Muscle of arm (tissue), 12 donors: ENCODE measurements around the gene PTPRG. TPM values are rescaled to one million over a fixed set of nuclear protein-coding genes. Genes with fewer than 3 reads are reported as not detected.

Experiments used
- DNase-seq: peaks from one replicate; pipeline ENCODE4 v3.0.0-alpha.2; 2013
- polyA plus RNA-seq, 12 donors: library from polyadenylated mRNA; unstranded; fragments of 120-200 nt; gene quantifications; one replicate each; pipeline ENCODE4 v1.2.1, GENCODE V29; 2013; ENCODE audit not compliant: insufficient read length in 12 of 12

The PTPRG gene
- polyA plus RNA-seq, 12 donors, result 22.6 to 37.0 (median 31.4) TPM; not detected in 1

- no peak for DNase-seq
Observed at GRCh38 chr3:61719278-61719977, 158.1 kb downstream of the PTPRG start.

GRCh38 chr3:61723038-61723437 lies 161.7 kb downstream of the PTPRG start:
- DNase-seq, result no peak

DNA sequence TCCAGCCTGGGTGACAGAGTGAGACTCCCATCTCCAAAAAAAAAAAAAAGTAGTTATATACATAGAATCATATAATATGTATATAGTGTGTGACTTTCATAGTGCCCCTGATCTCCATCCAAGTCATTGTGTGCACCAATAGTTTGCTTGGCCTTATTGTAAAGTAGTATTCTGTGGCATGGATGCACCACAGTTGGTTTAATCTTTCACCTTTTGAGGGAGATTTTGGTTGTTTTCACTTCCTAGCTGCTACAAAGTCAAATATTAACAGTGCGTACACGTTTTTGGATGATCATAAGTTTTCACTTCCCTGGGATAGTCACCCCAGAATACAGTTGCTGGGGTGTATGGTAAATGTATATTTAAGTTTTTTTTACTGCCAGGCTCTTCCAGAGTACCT lies 162.8 kb downstream of the PTPRG start:
- no peak for DNase-seq

- DNase-seq, result no peak
Observed at GRCh38 chr3:61724801-61725200, 163.4 kb downstream of the PTPRG start.

GRCh38 chr3:61725851-61726333 lies 164.5 kb downstream of the PTPRG start:
- DNase-seq, result no peak

DNA sequence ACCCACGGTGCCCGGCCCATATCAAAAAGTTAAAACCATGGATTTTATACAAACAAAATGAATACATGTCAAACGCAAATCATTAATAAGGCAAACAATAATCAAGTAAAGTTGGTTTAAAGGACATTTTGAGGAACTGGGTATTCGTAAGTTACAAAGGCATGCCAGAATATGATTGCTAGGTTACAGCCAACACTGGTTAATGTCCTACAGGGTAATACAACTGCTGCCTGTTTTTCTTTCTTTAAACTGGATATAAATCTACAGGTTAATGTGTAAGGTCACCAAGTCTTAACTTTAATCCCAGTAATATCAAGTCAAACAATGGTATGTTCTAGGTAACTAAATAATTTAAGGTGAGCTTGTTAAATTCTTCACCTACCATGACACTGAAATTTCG lies 166.1 kb downstream of the PTPRG start:
- DNase-seq, result no peak

- no peak for DNase-seq
Observed at GRCh38 chr3:61729038-61729634, 167.8 kb downstream of the PTPRG start.

DNA sequence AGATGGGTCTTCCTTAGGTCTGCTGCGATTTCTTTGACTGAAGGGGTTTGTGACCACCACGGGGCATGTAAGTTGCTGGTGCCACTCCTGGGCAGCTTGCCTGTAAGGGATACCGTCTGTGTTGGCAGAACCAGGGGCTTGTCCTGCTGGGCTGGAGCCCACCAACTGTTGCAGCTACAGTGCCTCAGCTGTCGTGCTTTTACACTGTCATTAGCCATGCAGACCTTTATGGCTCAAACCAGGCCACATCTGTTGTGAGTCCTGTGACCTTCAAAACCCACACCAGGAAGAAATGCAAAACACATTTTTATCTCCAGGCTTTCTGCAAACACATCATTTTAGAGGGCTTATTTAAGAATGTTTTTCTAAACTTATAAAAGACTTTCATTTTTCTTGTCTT lies 168.7 kb downstream of the PTPRG start:
- no peak for DNase-seq

- no peak for DNase-seq
Observed at GRCh38 chr3:61730577-61731231, 169.3 kb downstream of the PTPRG start.

- DNase-seq, result no peak
Observed at GRCh38 chr3:61733000-61733399, 171.6 kb downstream of the PTPRG start.

DNA sequence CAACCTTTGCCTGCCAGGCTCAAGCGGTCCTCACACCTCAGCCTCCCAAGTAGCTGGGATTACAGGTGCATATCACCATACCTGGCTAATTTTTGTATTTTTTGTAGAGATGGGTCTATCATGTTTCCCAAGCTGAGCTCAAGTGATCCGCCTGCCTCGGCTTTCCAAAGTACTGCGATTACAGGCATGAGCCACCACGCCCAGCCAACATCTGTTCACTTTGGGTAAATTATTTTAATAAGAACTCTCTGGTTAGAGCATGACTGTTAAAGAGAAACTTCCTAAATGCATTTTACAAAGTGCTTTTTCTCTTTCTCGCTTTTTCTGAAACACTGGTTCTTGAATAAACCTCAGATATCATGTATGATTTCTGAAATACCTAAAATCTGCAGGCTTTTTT lies 172.5 kb downstream of the PTPRG start:
- no peak for DNase-seq

GRCh38 chr3:61734749-61735686 lies 173.6 kb downstream of the PTPRG start:
- no peak for DNase-seq

DNA sequence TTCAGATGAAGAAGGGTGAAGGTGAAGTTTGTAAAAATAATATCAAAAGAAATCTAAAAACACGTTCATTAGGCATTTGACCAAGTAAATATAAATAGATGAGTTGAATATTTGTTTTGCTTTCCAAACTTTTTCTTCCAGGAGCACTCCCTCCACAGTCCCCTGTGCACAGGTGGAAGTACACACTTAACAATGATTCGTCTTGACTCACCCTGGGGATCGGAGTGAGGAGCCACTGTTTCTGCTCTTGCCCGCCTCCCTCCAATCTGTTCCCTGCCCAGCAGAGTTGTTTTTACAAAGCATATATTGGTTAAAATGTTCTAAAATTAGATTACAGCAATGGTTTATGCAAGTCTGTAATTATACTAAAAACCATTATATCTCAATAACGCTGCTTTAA lies 175.1 kb downstream of the PTPRG start:
- no peak for DNase-seq

DNA sequence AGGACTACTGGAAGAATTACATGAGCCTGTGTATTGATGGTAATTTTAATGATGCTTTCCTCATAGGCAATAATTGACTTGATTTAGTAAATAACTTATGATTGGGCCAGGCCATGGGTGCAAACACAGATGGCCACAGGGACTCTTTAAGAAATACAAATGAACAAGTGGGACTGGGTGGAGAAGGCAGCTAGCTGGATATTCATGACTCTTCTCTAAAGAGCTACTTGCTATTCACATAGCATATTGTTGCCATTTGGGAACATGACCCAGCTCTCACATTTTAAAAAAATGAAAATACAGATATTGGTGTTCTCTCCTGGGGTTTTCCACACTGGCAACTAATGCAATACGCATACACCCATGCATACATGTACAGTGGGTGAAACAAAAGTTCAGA lies 178.3 kb downstream of the PTPRG start:
- DNase-seq, result no peak

DNA sequence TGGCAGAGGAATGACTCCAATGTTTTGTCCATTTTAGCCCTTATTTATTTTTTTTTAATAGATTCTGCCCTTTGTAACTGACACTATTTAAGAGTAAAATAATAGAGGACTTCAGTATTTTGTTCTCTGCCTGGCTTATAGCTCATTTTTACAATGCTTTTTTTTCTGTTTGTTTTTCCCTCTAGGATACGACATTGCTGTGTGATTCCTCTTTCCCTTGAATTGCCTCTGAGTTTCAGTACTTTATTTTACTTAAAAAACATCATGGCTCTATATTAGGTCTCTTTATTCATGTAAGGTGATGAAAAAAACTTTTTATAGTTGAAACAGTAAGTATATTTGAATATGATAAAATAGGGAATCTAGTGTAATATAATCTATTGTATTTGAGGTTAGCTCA lies 179.1 kb downstream of the PTPRG start:
- no peak for DNase-seq

DNA sequence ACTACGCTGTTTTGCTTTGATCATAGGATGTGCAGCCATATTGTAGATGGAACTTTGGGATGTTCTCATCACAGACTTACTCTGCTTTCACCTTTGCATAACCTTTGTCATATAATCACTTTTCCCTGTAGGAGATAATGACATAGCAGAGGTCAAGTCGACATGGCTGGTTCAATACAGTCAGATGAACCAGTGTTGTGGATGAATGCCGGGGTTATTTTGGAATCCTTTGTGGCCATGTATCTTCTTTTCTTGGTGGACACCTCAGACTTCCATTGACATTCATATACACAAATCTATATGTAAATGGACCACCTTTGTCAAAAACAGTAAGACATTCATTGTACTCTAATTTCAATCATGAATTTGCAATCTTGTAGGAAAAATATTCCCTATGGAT lies 180.2 kb downstream of the PTPRG start:
- DNase-seq, result no peak

DNA sequence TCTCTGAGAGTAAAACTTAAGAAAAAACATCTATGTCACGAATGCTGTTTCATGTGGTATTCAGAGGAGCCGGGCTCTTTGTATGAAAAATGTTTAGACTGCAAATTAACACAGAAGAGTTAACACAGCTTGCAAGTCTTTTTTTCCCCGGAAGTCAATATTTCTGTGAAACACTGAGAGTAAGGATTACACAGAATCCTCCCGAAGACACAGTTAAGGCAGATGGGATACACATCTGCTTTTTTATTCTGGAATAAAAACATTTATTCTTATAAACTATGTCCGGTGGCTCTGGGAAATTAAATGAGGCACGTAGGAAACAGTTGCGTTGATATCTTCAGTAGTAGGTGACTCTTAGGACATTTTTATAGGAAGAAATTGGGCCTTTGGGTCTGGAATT lies 180.6 kb downstream of the PTPRG start:
- no peak for DNase-seq

DNA sequence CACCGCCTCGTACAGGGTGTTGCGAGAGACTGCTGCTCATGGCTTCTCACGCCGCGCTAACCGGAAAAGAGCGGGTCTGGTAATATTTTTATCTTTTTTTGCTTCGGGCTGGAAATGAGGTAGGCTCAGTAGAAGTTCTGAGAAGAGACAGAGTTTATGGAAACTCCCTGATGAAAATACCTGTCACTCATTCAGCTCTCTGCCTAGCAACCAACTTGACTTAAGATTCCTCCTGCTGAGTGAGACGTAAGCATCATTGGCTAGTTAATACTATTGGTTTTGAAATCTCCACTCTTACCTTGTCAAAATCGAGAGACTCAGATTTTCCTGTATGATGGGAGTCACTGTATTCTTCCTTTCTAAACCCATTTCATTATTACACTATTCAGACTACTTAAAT lies 181.7 kb downstream of the PTPRG start:
- no peak for DNase-seq

GRCh38 chr3:61743686-61744242 lies 182.4 kb downstream of the PTPRG start:
- DNase-seq, result no peak

- DNase-seq, result no peak
Observed at GRCh38 chr3:61748288-61748687, 186.9 kb downstream of the PTPRG start.

GRCh38 chr3:61750766-61751165 lies 189.4 kb downstream of the PTPRG start:
- DNase-seq, result no peak

- no peak for DNase-seq
Observed at GRCh38 chr3:61758839-61759238, 197.5 kb downstream of the PTPRG start.
